ENCODE results near the gene RAB31. TPM values are rescaled to one million over a fixed set of nuclear protein-coding genes. Genes with fewer than 3 reads are reported as not detected.

The RAB31 gene
- total and polyA plus RNA-seq, 2 experiments from 2014 or later: 26.0 to 81.8 TPM

DNA sequence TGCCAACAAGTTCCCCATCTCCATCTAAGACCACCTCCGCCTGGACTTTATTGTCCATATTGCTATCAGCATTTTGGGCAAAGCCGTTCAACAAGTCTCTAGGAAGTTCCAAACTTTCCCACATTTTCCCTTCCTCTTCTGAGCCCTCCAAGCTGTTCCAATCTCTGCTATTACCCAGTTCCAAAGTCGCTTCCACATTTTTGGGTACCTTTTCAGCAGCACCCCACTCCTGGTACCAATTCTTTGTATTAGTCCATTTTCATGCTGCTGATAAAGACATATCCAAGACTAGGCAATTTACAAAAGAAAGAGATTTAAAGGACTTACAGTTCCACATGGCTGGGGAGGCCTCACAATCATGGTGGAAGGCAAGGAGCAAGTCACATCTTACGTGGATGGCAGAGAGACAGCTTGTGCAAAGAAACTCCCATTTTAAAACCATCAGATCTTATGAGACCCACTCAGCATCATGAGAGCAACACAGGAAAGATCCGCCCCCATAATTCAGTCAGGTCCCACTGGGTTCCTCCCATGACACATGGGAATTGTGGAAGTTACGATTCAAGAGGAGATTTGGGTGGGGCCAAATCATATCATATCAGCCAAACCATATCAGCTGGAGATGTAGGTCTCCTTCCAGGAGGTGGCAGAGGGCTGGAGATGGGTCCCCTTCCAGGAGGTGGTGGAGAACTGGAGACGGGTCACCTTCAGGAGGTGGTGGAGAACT, 157.8 kb downstream of the RAB31 start:
- no peaks in the 10 kb centered on the region for H3K79me2 ChIP-seq
- no peak overlapping the region for H2AFZ ChIP-seq
- no peaks in the 10 kb centered on the region for H3K9me3 ChIP-seq (ENCODE audit: low read depth)
- TF ChIP-seq EZH2 (IDR thresholded peaks at IDR 0.05; ENCODE audit: borderline replicate concordance) (no peak), EZH2phosphoT487 (IDR thresholded peaks at IDR 0.05; ENCODE audit: low read depth, severe bottlenecking, unreplicated experiment) (no peak)
- TF ChIP-seq, protein P1, sequence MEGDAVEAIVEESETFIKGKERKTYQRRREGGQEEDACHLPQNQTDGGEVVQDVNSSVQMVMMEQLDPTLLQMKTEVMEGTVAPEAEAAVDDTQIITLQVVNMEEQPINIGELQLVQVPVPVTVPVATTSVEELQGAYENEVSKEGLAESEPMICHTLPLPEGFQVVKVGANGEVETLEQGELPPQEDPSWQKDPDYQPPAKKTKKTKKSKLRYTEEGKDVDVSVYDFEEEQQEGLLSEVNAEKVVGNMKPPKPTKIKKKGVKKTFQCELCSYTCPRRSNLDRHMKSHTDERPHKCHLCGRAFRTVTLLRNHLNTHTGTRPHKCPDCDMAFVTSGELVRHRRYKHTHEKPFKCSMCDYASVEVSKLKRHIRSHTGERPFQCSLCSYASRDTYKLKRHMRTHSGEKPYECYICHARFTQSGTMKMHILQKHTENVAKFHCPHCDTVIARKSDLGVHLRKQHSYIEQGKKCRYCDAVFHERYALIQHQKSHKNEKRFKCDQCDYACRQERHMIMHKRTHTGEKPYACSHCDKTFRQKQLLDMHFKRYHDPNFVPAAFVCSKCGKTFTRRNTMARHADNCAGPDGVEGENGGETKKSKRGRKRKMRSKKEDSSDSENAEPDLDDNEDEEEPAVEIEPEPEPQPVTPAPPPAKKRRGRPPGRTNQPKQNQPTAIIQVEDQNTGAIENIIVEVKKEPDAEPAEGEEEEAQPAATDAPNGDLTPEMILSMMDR (IDR thresholded peaks at IDR 0.05; ENCODE audit: poor library complexity): no peak
- H4K20me1 ChIP-seq (ENCODE audit: insufficient read depth, poor library complexity, severe bottlenecking): no peaks in the 10 kb centered on the region
- no peak overlapping the region for H3K27ac ChIP-seq
- H3K36me3 ChIP-seq (replicated peaks; ENCODE audit: insufficient read depth, low read depth): no peaks in the 10 kb centered on the region
- no peaks in the 10 kb centered on the region for H3K9me2 ChIP-seq (replicated peaks; ENCODE audit: insufficient read depth)
- H3K4me1 ChIP-seq (ENCODE audit: insufficient read depth): peaks cover 23% of the 10 kb centered on the region
- DNase-seq (ENCODE audit: low spot score): no peak
- H3K27me3 ChIP-seq: no peaks in the 10 kb centered on the region
- H3K4me2 ChIP-seq: no peak overlapping the region
- no peak overlapping the region for H3K4me3 ChIP-seq
- WGBS (ENCODE audit: low lambda C conversion rate, missing lambda C conversion rate): 99% methylated on average over 7 of the region's 7 CpGs

DNA sequence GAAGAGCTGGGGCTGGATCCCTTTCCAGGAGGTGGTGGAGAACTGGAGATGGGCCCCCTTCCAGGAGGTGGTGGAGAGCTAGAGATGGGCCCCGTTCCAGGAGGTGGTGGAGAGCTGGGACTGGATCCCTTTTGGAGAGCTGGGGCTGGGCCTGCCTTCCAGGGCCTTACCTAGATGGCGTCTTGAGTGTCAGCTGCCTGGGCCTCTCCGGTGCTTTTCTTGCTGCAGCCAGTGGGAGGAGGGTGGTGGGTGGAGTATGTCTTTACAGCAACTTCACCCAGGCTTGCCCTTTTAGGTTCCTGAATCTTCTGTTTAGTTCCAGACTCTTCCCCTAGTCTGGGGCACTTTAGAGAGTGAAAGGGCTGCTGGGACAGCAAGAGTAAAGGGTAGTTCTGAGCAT, 158.5 kb downstream of the RAB31 start:
- Histone ChIP-seq H3K9me2 (replicated peaks; ENCODE audit: insufficient read depth) (no peaks in the 10 kb centered on the region), H3K4me3 (no peak overlapping the region), H3K4me1 (ENCODE audit: insufficient read depth) (peaks cover 25% of the 10 kb centered on the region), H3K36me3 (replicated peaks; ENCODE audit: insufficient read depth, low read depth) (no peaks in the 10 kb centered on the region), H2AFZ (no peak overlapping the region), H3K9me3 (ENCODE audit: low read depth) (no peaks in the 10 kb centered on the region), H3K4me2 (no peak overlapping the region), H3K27ac (no peak overlapping the region), H4K20me1 (ENCODE audit: insufficient read depth, poor library complexity, severe bottlenecking) (no peaks in the 10 kb centered on the region), H3K79me2 (no peaks in the 10 kb centered on the region), H3K27me3 (no peaks in the 10 kb centered on the region)
- WGBS (ENCODE audit: low lambda C conversion rate, missing lambda C conversion rate): 94% methylated on average over 3 of the region's 3 CpGs
- TF ChIP-seq EZH2 (IDR thresholded peaks at IDR 0.05; ENCODE audit: borderline replicate concordance) (no peak), EZH2phosphoT487 (IDR thresholded peaks at IDR 0.05; ENCODE audit: low read depth, severe bottlenecking, unreplicated experiment) (no peak)
- TF ChIP-seq, protein P1 (IDR thresholded peaks at IDR 0.05; ENCODE audit: poor library complexity): no peak
- no peak for DNase-seq (ENCODE audit: low spot score)

DNA sequence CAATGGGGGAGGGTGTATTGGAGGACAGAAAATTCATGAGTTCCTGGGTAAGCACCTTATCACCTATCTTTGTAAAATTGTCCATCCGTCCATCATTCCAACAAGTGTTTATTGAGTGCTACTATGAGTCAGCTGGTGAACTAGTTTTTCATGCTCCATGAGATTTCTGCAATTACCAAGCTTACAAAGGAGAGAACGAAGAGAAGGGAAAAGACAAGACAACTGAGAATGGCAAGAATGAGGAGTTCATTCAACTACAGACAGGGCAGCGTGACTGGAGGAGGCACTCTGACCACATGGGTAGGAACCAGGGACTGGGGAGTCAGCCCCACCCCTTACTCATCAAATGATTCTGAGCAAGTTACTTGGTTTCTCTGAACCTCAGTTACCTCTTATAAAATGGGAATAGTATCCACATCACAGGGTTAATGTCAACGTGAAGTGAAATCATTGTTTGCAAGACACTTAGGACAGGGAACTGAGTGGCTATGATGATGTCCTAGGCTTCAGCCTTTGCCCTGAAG, 159.0 kb downstream of the RAB31 start:
- Histone ChIP-seq H2AFZ (no peak overlapping the region), H3K4me2 (no peak overlapping the region), H4K20me1 (ENCODE audit: insufficient read depth, poor library complexity, severe bottlenecking) (no peaks in the 10 kb centered on the region), H3K27me3 (no peaks in the 10 kb centered on the region), H3K9me3 (ENCODE audit: low read depth) (no peaks in the 10 kb centered on the region), H3K4me3 (no peak overlapping the region), H3K36me3 (replicated peaks; ENCODE audit: insufficient read depth, low read depth) (no peaks in the 10 kb centered on the region), H3K4me1 (ENCODE audit: insufficient read depth) (peaks cover 25% of the 10 kb centered on the region), H3K79me2 (no peaks in the 10 kb centered on the region), H3K27ac (peak overlapping the region; percentile 35), H3K9me2 (replicated peaks; ENCODE audit: insufficient read depth) (no peaks in the 10 kb centered on the region)
- DNase-seq (ENCODE audit: low spot score): no peak
- 69% methylated on average over 4 of the region's 4 CpGs for WGBS (ENCODE audit: low lambda C conversion rate, missing lambda C conversion rate)
- TF ChIP-seq, protein P1 (IDR thresholded peaks at IDR 0.05; ENCODE audit: poor library complexity): no peak
- TF ChIP-seq EZH2phosphoT487 (IDR thresholded peaks at IDR 0.05; ENCODE audit: low read depth, severe bottlenecking, unreplicated experiment) (no peak), EZH2 (IDR thresholded peaks at IDR 0.05; ENCODE audit: borderline replicate concordance) (no peak)
